Stimulated activated CD4-positive, alpha-beta T cell treated with anti-CD3 and anti-CD28 coated beads, Interleukin-1b, Interleukin-23, amount 100 ng/mL, for 4 hours (primary cell): Measurements from ENCODE around the gene GCK.

Experiments
- DNase-seq, 2 donors: peaks; one replicate each; pipeline ENCODE4 v3.0.0-alpha.2; 2020; ENCODE audit warnings: low read depth in 2 of 2

GCK gene

GRCh38 chr7:44222776-44223261, 33.6 kb upstream of the GCK start:
- DNase-seq, result no peak

- DNase-seq, result no peak
These were observed 32.8 kb upstream of the GCK start for GRCh38 chr7:44222074-44222473.

- DNase-seq, result no peak
These were observed 32.1 kb upstream of the GCK start for GRCh38 chr7:44221231-44221791.

- no peak for DNase-seq
These were observed 31.3 kb upstream of the GCK start for GRCh38 chr7:44220358-44221112.

GRCh38 chr7:44220046-44220357, 30.8 kb upstream of the GCK start:
- DNase-seq, result no peak

- DNase-seq, result no peak
These were observed 30.3 kb upstream of the GCK start for GRCh38 chr7:44219371-44220045.

- no peak for DNase-seq
These were observed 29.4 kb upstream of the GCK start for GRCh38 chr7:44218418-44219201.

- DNase-seq, result no peak
These were observed 28.7 kb upstream of the GCK start for GRCh38 chr7:44217852-44218402.

GRCh38 chr7:44217223-44217714, 28.0 kb upstream of the GCK start:
- no peak for DNase-seq

GRCh38 chr7:44216521-44217222, 27.4 kb upstream of the GCK start:
- no peak for DNase-seq

GRCh38 chr7:44216019-44216418, 26.8 kb upstream of the GCK start:
- no peak for DNase-seq

- no peak for DNase-seq
These were observed 26.3 kb upstream of the GCK start for GRCh38 chr7:44215531-44215930.

- no peak for DNase-seq
These were observed 24.7 kb upstream of the GCK start for GRCh38 chr7:44213877-44214388.

GRCh38 chr7:44213206-44213876, 24.1 kb upstream of the GCK start:
- no peak for DNase-seq

- DNase-seq, result no peak
These were observed 23.4 kb upstream of the GCK start for GRCh38 chr7:44212581-44213184.

- no peak for DNase-seq
These were observed 22.8 kb upstream of the GCK start for GRCh38 chr7:44212018-44212417.

GRCh38 chr7:44211126-44211675, 22.0 kb upstream of the GCK start:
- DNase-seq, result no peak

- DNase-seq, result no peak
These were observed 20.9 kb upstream of the GCK start for GRCh38 chr7:44210107-44210506.

GRCh38 chr7:44208085-44208484, 18.8 kb upstream of the GCK start:
- no peak for DNase-seq

GRCh38 chr7:44206008-44206407, 16.8 kb upstream of the GCK start:
- no peak for DNase-seq
